HG03378 (cell line): ENCODE data around the gene IL17RA.

Source experiments
- ATAC-seq: cut with Tn5 transposase; IDR thresholded peaks from one replicate; pipeline ENCODE4 v1.9.1; 2021; ENCODE audit warnings: mild to moderate bottlenecking, moderate library complexity; ENCODE audit not compliant: unreplicated experiment

Gene IL17RA

GRCh38 chr22:17105143-17106129 lies 20.6 kb downstream of the IL17RA start:
- ATAC-seq, result no peak

DNA sequence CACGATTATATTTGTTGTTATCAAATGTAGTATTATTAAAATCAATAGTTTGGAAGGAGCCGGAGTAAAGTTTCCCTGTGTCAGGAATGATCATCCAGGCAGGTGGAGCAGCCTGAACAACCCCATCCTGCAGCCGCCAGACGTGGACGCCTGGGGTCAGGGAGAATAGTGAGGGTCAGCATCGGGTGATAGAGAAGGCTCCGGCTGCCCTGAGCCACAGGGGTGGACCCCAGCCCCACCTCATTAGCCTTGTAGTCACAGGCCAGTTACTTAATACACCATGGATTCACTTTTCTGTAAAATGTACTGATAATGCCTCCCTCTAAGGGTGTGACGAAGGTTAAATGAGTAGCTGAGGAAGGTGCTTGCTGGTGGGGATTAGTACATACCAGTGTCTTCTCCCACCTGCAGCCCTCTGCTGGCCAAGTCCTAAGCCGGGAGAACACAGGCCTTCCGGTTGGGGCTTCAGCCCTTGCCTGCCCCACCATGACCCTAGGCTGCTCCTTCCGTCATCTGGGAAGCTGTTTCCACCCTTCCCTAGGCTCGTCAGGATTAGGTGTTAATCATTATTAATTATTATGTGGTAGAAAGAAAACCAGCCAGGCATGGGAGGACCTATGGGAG lies 21.5 kb downstream of the IL17RA start:
- ATAC-seq, result no peak

DNA sequence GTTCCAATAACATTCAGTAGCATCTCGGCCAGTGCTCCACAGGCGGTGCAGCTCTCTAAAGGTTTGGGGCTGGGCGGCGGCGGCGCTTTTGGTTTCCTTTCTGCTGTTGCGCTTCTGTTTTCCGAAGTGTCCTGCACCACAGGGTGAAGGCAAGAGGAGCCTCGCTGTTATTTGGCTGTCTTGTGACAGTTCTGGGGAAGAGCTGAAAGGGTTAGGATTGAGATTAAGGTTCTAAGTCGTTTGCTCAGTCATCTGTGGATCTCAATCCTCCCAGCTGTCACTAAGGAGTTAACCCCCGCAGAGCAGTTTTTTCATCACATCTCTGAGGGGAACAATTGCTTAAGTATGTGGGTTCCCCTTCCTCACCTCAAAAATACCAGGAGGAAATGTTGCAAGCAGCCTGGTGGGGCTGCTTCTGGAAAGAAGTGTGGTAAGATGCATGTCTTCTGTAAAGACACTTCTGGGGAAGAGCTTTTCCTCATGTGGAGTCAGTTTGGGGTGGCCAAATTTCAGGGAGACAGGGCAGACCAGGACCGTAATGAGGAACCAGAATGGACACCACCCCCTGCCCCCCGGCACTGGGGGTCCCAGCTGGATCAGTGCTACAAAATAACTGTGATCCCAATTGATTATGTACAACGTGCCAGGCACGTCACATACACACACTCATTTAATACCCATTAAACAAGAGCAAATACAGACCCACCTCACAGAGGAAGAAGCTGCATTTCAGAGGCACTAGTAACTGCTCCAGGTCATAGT lies 22.2 kb downstream of the IL17RA start:
- ATAC-seq, result no peak

- ATAC-seq, result no peak
These were observed 22.7 kb downstream of the IL17RA start for GRCh38 chr22:17107547-17107810.

DNA sequence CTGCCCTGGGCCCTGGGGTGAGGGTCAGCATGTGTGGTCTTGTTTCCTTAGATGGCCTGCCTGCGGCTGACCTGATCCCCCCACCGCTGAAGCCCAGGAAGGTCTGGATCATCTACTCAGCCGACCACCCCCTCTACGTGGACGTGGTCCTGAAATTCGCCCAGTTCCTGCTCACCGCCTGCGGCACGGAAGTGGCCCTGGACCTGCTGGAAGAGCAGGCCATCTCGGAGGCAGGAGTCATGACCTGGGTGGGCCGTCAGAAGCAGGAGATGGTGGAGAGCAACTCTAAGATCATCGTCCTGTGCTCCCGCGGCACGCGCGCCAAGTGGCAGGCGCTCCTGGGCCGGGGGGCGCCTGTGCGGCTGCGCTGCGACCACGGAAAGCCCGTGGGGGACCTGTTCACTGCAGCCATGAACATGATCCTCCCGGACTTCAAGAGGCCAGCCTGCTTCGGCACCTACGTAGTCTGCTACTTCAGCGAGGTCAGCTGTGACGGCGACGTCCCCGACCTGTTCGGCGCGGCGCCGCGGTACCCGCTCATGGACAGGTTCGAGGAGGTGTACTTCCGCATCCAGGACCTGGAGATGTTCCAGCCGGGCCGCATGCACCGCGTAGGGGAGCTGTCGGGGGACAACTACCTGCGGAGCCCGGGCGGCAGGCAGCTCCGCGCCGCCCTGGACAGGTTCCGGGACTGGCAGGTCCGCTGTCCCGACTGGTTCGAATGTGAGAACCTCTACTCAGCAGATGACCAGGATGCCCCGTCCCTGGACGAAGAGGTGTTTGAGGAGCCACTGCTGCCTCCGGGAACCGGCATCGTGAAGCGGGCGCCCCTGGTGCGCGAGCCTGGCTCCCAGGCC lies 23.7 kb downstream of the IL17RA start:
- no peak for ATAC-seq

DNA sequence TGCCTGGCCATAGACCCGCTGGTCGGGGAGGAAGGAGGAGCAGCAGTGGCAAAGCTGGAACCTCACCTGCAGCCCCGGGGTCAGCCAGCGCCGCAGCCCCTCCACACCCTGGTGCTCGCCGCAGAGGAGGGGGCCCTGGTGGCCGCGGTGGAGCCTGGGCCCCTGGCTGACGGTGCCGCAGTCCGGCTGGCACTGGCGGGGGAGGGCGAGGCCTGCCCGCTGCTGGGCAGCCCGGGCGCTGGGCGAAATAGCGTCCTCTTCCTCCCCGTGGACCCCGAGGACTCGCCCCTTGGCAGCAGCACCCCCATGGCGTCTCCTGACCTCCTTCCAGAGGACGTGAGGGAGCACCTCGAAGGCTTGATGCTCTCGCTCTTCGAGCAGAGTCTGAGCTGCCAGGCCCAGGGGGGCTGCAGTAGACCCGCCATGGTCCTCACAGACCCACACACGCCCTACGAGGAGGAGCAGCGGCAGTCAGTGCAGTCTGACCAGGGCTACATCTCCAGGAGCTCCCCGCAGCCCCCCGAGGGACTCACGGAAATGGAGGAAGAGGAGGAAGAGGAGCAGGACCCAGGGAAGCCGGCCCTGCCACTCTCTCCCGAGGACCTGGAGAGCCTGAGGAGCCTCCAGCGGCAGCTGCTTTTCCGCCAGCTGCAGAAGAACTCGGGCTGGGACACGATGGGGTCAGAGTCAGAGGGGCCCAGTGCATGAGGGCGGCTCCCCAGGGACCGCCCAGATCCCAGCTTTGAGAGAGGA lies 24.5 kb downstream of the IL17RA start:
- no peak for ATAC-seq

GRCh38 chr22:17109976-17110375 lies 25.2 kb downstream of the IL17RA start:
- no peak for ATAC-seq

DNA sequence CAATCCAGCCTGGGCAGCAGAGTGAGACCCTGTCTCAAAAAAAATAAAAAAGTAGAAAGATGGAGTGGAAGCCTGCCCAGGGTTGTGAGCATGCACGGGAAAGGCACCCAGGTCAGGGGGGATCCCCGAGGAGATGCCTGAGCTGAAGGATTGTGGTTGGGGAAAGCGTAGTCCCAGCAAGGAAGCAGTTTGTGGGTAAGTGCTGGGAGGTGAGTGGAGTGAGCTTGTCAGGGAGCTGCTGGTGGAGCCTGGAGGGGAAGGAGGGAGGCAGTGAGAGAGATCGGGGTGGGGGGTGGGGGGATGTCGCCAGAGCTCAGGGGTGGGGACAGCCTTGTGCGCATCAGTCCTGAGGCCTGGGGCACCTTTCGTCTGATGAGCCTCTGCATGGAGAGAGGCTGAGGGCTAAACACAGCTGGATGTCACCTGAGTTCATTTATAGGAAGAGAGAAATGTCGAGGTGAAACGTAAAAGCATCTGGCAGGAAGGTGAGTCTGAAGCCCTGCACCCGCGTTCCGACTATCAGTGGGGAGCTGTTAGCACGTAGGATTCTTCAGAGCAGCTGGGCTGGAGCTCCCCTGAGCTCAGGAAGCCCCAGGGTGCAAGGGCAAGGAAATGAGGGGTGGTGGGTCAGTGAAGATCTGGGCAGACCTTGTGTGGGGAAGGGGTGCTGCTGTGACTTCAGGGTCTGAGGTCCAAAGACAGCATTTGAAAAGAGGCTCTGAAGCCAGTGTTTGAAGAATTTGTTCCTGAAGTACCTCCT lies 26.2 kb downstream of the IL17RA start:
- no peak for ATAC-seq

GRCh38 chr22:17112491-17113042 lies 27.8 kb downstream of the IL17RA start:
- no peak for ATAC-seq

GRCh38 chr22:17113600-17113999 lies 28.8 kb downstream of the IL17RA start:
- ATAC-seq, result no peak

DNA sequence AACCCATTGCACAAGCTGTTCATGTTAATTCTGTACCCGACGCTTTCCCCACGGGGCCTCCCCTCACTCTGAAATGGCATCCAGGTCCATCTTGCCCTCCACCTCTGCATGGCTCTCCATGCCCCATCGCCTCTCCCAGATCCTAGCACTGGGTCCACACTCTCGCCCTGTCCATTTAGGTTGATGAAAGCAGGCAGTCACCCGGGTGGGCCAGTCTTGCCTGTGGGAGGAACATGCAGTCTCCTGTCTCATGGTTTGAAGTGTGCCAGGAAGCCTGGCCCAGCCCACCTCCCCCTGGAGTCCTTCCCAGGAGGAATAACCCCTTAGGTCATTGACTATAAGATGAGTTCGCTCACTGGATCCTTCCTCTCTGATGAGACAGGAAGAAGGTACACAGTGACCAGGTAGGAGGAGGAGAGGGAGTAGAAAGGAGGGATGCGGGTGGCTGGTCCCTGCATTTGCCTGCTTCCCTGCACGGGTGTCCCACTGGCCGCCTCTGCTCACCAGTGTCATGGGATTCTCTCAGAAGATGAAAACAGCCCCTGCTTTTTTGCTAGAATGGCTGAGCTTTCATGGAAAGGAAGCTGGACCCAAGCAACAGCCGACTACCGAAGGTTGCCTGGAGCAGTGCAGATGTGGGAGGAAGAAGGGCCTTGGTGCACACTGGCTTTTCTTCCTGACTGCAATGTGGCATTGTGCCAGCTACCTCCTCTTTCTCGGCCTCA lies 29.5 kb downstream of the IL17RA start:
- no peak for ATAC-seq

DNA sequence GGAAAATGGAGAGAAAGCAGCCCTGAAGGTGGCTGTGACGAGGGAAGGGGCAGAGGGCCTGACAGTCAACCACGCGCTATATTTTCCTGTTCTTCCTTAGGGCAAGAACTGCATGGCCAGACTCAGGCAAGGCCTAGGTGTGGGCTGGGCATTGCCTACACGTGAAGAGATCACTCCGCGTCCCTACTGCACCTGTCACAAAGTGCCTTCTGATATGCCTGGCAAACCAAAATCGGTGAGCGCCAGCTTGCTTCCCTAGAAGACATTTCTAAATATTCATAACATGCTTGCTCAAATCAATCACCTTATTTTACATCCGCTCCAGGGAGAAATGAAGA lies 30.1 kb downstream of the IL17RA start:
- ATAC-seq, result no peak

DNA sequence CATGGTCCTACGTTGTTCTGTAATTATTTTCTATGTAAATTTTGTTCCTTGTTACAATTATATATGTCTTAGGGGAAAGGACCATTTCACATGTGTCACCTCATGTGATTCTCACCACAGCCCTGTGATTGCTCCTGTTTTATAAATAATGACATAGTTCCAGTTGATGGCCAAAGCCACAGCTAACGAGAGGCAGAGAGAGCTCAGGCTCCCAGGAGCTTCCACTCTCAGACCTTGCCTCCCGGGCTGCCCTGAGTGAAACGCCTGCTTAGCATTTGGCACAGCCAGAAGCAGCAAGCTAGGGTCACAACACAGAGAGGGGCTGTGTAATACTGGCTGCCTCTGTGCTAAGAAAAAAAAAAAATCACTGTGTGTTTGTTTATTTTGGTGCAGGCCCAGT lies 30.4 kb downstream of the IL17RA start:
- ATAC-seq, result no peak

- ATAC-seq, result no peak
These were observed 31.3 kb downstream of the IL17RA start for GRCh38 chr22:17115945-17116565.

DNA sequence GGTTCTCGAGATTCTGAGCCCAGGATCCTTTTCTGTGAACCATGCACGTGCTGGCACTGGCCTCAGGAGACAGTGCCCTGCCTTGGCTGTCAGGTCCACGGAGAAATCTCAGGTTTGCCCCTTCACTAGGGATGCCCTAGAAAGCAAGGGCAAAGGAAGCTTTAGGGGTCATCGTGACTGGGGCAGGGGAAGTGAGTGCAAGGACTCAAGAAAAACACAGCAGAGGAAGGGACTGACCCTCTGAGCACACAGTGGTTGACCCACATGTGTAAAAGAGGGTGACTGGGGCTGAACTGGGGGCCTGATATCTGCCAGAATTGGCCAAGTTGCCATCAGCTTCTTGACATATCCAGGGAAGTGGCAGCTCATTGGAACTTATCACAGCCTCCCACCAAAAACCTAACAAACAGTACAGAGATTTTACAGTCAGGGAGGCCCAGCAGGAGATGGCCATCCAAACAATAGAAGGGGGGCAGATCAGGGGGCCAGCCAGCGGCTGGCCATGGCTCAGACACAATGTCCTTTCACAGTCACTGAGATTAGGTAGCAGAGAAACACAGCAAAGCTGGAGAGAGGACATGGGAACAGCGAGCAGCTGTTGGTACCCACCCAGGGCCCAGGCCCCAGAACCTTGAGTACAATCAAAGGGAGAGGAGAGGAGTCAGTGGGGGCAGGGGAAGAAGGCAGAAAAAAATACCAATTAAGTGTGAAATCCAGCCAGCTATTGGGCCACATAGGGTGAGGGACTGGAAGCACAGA lies 32.0 kb downstream of the IL17RA start:
- ATAC-seq, result no peak

DNA sequence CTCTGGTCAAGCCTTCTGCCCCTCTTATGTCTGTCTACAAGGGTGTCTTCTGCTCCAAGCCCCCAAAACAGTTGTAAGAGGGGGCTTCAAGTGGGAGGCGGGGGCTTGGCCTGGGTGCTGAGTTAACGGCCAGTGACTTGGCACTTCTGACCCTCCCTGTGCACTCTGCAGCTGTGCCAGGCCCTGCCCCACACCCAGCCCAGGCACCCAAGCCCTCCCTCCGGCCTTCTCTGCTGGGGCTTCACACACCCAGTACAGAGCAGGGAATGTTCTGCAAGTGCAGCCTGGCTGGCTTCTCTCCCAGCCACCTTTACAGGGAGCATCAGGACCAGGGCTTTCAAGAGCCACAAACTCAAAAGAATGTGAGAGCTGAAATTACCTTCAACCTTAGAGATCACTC lies 32.6 kb downstream of the IL17RA start:
- ATAC-seq, result no peak

GRCh38 chr22:17117890-17118289 lies 33.1 kb downstream of the IL17RA start:
- ATAC-seq, result no peak
